ENCODE results near the gene SYT3.

Gene SYT3

GRCh38 chr19:50666346-50667176 is 26.9 kb upstream of the SYT3 start:
- H3K4me3 ChIP-seq: no peak overlapping the region
- intact Hi-C loops (cut with DNase I; ENCODE audit: low total_unique reads): no loop called here
- H3K4me1 ChIP-seq: peaks cover 0 to 27% (median 14%) of the 10 kb centered on the region in 4 donors
- peaks cover 7 to 73% of the 10 kb centered on the region in 2 donors for H3K27me3 ChIP-seq
- H3K36me3 ChIP-seq: no peaks in the 10 kb centered on the region
- H3K9me3 ChIP-seq: no peaks in the 10 kb centered on the region
- H3K27ac ChIP-seq: no peak overlapping the region
- TF ChIP-seq CTCF (IDR thresholded peaks at IDR 0.05): no peak
- no peak for DNase-seq

GRCh38 chr19:50664204-50664603 is 24.5 kb upstream of the SYT3 start:
- peaks cover 7 to 77% of the 10 kb centered on the region in 2 donors for H3K27me3 ChIP-seq
- no peaks in the 10 kb centered on the region for H3K9me3 ChIP-seq
- TF ChIP-seq CTCF (IDR thresholded peaks at IDR 0.05): no peak
- intact Hi-C loops (cut with DNase I; ENCODE audit: low total_unique reads): no loop called here
- no peak for DNase-seq
- no peaks in the 10 kb centered on the region for H3K36me3 ChIP-seq
- H3K4me1 ChIP-seq: peaks cover 0 to 30% (median 16%) of the 10 kb centered on the region in 4 donors
- no peak overlapping the region for H3K27ac ChIP-seq
- no peak overlapping the region for H3K4me3 ChIP-seq

GRCh38 chr19:50663482-50663790 is 23.8 kb upstream of the SYT3 start:
- intact Hi-C loops (cut with DNase I; ENCODE audit: low total_unique reads): no loop called here
- TF ChIP-seq CTCF (IDR thresholded peaks at IDR 0.05): no peak
- Histone ChIP-seq H3K4me1 (peaks cover 0 to 36% (median 23%) of the 10 kb centered on the region in 4 donors), H3K4me3 (no peak overlapping the region), H3K36me3 (no peaks in the 10 kb centered on the region), H3K27me3 (peaks cover 7 to 77% of the 10 kb centered on the region in 2 donors), H3K9me3 (no peaks in the 10 kb centered on the region), H3K27ac (no peak overlapping the region)
- no peak for DNase-seq

- intact Hi-C loops (cut with DNase I; ENCODE audit: low total_unique reads): no loop called here
- Histone ChIP-seq H3K4me1 (peaks cover 0 to 36% (median 24%) of the 10 kb centered on the region in 4 donors), H3K4me3 (no peak overlapping the region), H3K36me3 (no peaks in the 10 kb centered on the region), H3K27ac (no peak overlapping the region), H3K27me3 (peaks cover 3 to 77% of the 10 kb centered on the region in 2 donors), H3K9me3 (no peaks in the 10 kb centered on the region)
- no peak for DNase-seq
- no peak for TF ChIP-seq CTCF (IDR thresholded peaks at IDR 0.05)
Measured at GRCh38 chr19:50662651-50663481, 23.2 kb upstream of the SYT3 start.

- Histone ChIP-seq H3K4me1 (peaks cover 0 to 29% (median 19%) of the 10 kb centered on the region in 4 donors), H3K4me3 (no peak overlapping the region), H3K9me3 (no peaks in the 10 kb centered on the region), H3K27me3 (peaks cover 0 to 74% of the 10 kb centered on the region in 2 donors), H3K27ac (no peak overlapping the region), H3K36me3 (no peaks in the 10 kb centered on the region)
- no peak for TF ChIP-seq CTCF (IDR thresholded peaks at IDR 0.05)
- intact Hi-C loops (cut with DNase I; ENCODE audit: low total_unique reads): no loop called here
- DNase-seq: no peak
Measured at GRCh38 chr19:50661766-50662650, 22.3 kb upstream of the SYT3 start.

Data from tibial artery (tissue), 4 donors.